HK-2 (cell line): ENCODE data around the gene FAM76A.
"Not testable (repeated sequence)": the region's sequence is repeated elsewhere in the genome, so short reads cannot be mapped to it uniquely, and the experiment has no call there.

Experiments used
- DNase-seq: peaks from one replicate; pipeline ENCODE4 v3.0.0-alpha.2; 2018; ENCODE audit not compliant: unreplicated experiment

The FAM76A gene

DNA sequence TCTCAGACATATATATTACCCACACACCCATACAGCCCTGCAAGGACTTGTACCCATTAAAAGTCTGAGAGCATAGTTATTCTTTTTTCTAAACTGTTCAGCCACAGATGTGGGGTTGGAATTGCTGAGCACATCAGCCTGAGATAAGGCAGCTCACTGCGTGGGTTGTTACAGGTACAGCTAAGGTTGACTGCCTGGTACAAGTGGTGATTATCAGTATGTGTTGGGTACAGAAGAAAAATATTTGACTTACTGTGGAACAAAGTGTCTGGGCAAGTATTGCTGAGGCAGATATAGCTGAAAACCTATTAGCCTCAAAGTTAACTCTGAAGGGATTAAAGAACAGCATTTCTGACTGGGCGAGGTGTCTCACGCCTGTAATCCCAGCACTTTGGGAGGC lies 52.3 kb downstream of the FAM76A start:
- no peak for DNase-seq

DNA sequence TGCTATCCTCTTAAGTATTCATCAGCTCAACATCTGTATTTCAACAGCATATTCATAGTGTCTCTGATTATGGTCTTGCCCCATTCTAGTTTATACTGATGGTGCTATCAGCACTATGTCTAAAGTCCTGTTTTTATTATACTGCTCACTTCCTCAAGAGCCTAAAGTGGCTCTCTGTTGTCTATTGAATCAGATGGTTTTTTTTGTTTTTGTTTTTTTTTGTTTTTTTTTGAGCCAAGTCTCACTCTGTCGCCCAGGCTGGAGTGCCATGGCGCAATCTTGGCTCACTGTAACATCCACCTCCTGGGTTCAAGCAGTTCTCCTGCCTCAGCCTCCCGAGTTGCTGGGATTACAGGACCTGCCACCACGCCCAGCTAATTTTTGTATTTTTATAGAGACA lies 53.4 kb downstream of the FAM76A start:
- no peak for DNase-seq

DNA sequence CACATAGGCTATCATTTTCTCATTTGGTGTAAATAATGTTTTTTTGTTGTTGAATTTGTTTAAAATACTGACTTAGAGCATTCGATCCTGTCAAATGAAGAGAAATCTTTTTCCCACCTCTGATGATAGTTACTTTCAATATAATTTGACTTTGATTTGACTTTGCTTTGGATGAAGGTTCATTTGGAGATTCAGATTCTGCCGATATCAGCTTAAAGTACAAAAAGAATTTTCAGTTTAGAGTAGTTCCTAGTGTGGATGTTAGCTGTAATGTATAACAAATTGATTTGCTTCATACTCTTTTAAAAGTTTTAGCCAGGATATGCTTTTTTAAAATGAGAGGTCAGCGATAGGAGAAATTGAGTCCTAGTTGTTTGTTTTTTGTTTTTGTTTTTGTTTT lies 57.2 kb downstream of the FAM76A start:
- DNase-seq, result no peak

DNA sequence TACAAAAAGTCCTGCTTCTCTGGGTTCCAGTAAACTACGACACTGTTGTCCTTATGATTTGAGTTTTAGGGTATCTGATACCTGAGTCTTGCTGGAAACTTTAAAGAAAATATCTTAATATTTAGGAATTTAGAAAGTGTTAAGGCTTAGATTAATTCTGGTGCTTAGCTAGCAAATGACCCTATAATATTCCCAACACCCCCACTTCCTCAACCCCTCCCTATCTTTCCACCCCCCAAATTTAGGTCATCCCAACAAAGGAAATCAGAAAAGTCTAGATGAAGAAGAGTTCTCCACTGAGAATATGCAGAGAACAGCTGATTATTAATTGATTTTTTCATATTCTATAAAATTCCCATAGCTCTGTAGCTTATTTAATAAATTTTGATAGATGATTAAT lies 58.9 kb downstream of the FAM76A start:
- DNase-seq, result no peak

DNA sequence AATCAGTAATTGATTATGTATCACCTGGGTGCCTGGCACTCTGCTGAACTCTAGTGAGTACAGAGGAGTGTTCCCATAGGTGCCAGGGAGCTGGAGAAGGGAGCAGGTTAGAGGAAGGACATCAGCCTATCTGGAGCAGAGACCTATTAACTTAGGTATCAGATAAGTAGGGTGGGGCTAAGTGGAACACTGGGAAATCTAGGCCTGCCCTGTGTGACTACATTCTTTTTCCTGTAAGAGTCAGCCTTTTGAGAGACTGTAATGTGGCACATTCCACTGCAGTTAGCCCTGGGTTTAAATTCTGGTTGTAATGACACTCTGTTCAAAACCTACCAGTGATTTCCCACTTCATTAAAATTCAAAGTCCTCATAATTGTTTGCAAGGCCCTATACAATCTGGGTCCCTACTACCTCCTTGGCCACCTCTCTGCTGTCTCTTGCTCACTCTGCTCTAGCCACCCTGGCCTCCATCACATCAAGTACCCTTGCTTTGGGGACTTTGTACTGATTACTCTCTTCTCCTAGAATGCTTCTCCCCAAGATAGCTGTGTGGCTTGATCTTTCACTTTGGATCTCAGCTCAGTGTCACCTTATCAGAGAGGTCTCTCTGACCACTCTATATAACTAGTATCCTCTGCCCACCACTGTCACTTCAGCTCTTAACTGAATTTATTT lies 60.2 kb downstream of the FAM76A start:
- DNase-seq, result peak; percentile 11

DNA sequence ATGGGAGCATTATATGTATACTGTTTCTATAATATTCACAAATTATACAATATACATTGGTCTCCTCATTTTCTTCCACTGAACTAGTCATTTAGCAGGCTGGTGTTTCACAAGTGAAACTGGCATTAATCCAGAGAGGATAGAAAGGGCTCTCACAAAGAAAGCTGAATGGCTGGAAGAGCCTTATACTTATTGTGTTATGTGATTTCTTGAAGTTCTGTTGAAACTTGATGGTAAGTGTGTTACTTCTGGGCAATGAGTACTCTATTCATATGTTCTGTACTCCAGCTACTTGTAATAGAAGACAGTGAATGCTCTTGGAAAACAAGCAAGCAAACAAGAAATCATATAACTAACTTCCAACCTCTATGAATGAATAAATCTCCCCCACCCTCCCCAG lies 62.1 kb downstream of the FAM76A start:
- DNase-seq, result no peak

DNA sequence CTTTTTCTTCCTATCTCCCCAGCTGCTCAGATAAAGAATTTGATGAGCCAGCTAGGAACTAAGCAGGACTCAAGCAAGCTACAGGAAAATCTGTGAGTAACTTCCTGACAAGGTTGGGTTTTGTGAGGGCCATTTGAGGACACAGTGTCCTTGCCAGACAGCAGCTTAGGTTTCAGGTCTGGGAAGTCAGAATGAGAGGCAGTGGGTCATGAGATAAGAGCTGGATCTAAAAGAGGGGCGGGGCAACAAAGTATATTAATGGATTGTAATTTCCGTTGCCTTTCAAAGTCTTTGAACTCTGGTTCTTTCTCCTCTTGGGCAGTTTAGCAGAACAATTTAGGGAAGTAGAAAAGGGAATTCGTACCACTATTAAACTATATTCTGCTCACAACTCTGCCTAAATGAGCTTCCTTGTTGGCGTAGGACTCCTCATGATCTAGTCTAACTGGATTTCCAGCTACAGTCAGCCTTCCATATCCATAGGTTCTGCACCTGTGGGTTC lies 63.8 kb downstream of the FAM76A start:
- DNase-seq, result no peak

DNA sequence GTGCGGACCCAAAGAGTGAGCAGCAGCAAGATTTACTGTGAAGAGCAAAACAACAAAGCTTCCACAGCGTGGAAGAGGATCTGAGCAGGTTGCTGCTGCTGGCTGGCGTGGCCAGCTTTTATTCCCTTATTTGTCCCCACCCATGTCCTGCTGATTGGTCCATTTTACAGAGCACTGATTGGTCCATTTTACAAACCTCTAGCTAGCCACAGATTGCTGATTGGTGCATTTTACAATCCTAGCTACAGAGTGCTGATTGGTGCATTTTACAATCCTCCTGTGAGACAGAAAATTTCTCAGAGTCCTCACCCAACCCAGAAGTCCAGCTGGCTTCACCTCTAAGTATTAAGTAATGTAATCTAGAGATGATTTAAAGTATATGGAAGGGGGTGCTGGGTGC lies 64.5 kb downstream of the FAM76A start:
- DNase-seq, result not testable (repeated sequence)

DNA sequence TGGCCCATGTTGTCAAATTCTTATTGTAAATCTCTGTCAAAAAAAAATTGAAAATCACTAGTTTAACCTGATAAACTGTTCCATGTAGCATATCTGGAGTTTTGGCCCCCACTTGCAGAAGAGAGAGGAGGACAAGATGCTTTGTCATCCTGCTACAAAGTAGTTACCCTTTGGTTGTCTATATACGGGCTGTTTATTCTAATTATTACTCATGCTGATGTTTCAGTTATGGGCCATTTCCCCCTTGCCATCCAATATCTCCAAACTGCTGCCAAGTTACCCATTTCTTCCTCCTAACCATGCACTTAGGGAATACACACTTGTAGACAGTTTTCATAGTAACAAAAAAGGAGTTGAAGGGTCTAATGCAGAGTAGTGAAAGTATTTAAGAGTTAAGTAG lies 69.8 kb downstream of the FAM76A start:
- DNase-seq, result no peak

DNA sequence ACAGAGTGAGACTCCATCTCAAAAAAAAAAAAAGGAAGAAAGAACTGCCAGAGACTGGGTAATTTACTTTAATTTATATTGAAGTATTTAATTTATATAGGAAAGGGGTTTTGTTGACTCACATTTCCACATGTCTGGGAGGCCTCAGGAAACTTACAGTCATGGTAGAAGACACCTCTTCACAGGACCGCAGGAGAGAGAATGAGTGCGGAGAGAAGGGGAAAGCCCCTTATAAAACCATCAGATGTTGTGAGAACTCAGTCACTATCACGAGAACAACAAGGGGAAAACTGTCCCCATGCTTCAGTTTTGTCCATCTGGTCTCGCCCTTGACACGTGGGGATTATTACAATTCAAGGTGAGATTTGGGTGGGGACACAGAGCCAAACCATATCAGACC lies 79.0 kb downstream of the FAM76A start:
- no peak for DNase-seq

DNA sequence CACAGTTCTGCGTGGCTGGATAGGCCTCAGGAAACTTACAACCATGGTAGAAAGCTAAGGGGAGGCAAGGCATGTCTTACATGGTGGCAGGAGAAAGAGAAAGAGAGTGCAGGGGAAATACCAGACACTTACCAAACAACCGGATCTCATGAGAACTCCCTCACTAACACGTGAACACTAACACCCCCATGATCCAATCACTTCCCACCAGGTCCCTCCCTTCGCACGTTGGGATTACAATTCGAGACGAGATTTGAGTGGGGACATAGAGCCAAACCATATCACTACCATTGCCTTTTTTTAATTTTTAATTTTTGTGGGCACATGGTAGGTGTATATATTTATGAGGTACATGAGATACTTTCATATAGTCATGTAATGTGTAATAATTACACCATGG lies 81.0 kb downstream of the FAM76A start:
- DNase-seq, result no peak

DNA sequence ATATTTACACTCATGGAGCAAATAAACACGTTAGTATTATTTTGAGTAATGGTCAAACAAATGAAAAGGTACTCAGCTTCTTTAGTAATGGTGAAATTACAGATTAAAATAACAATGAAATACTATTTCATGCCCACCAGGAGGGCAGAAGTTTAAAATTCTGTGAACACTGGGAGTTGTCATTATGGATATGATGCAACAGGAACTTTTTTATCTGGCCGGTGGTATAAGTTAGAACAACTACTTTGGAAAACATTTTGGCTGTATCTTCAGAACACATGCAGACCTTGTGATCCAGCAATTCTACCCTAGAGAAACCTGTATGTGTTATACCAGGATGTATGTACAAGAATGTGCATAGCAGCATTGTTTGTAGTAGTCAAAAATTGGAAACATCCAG lies 81.6 kb downstream of the FAM76A start:
- DNase-seq, result no peak

DNA sequence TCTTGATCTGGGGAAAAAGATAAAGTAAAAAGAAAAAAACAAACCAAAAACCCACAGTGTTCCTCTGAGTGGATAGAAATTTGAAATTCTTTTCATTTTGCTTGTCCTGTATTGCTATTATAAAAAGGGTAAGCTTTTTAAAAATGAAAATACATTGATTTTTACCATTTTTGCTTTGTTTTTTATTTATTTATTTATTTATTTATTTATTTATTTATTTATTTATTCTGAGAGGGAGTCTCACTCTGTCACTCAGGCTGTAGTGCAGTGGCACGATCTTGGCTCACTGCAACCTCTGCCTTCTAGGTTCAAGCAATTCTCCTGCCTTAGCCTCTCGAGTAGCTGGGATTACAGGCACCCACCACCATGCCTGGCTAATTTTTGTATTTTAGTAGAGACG lies 82.4 kb downstream of the FAM76A start:
- DNase-seq, result not testable (repeated sequence)

DNA sequence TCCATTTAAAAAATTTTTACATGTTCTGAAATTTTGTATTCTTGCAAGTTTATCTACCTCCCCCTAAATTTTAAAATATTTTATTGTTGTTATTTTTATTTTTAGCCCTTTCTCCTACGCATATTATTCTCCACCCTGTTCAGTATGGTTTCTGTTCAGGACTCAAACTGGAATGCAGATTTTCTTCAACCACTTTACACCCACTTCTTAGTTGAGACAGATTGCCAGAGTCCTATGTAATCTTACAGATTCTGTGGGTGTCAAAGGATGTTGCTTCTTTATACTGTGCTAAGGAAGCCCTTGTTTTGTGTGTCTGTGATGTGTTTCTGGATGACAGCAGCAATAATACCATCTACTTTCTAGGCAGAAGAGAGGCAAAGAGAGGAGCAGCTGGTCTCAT lies 84.1 kb downstream of the FAM76A start:
- no peak for DNase-seq

DNA sequence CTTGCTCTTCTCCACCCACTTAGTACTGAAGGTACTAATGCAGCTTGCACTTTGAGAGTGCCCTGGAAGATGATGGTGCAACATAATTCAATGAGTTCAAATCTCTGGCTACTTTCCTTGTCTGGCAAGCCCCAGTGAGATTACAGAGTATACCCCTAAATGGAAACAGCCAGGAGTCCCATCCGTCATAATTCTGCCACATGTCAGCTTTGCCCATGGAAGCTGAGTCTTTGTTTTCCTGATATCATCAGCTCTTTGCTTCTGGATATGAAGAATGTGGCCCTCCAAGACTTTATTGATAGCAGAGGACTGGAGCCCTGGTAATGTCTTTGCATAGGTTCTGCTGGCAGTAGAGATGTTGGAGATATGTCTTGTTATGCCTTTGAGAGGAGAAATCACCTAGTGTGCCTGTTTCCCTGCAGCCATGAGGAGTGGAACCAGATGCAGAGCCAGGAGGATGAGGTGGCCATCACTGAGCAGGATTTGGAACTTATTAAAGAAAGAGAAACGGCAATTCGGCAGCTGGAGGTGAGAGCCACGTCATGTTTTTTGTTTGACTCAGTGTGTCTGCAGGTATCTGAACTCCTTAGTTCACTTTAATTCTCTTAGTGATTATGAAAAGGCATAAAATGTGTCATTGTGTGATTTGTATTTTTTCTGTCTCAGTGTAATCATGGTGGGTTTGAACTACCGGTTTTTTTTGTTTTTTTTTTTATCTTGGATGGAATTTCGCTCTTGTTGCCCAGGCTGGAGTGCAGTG lies 86.2 kb downstream of the FAM76A start:
- DNase-seq, result no peak
